ENCODE measurements around the gene OR10A3.

DNA sequence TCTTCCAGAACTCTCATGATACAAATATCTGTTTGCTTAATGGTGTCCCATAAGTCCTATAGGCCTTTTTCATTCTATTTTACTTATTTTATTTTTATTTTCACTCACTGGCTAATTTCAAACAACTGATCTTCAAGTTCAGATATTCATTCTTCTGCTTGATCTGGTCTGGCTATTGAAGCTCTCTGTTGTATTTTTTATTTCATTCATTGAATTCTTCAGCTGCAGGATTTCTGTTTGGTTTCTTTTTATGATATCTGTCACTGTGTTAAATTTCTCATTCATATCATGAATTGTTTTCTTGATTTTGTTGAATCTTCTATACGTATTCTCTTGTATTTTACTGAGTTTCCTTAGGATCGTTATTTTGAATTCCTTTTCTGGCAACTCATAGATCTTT, 2.6 kb upstream of the OR10A3 start:
- TF ChIP-seq POLR2A (IDR thresholded peaks at IDR 0.05), result no peak
- TF ChIP-seq, protein P1, sequence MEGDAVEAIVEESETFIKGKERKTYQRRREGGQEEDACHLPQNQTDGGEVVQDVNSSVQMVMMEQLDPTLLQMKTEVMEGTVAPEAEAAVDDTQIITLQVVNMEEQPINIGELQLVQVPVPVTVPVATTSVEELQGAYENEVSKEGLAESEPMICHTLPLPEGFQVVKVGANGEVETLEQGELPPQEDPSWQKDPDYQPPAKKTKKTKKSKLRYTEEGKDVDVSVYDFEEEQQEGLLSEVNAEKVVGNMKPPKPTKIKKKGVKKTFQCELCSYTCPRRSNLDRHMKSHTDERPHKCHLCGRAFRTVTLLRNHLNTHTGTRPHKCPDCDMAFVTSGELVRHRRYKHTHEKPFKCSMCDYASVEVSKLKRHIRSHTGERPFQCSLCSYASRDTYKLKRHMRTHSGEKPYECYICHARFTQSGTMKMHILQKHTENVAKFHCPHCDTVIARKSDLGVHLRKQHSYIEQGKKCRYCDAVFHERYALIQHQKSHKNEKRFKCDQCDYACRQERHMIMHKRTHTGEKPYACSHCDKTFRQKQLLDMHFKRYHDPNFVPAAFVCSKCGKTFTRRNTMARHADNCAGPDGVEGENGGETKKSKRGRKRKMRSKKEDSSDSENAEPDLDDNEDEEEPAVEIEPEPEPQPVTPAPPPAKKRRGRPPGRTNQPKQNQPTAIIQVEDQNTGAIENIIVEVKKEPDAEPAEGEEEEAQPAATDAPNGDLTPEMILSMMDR (IDR thresholded peaks at IDR 0.05), result no peak

All from thyroid gland (tissue), 4 donors.